ENCODE measurements around the gene INPP4A.

The INPP4A gene

GRCh38 chr2:98604547-98604946 is 159.9 kb downstream of the INPP4A start:
- no peak for DNase-seq

GRCh38 chr2:98605076-98605475 is 160.4 kb downstream of the INPP4A start:
- DNase-seq, result no peak

DNA sequence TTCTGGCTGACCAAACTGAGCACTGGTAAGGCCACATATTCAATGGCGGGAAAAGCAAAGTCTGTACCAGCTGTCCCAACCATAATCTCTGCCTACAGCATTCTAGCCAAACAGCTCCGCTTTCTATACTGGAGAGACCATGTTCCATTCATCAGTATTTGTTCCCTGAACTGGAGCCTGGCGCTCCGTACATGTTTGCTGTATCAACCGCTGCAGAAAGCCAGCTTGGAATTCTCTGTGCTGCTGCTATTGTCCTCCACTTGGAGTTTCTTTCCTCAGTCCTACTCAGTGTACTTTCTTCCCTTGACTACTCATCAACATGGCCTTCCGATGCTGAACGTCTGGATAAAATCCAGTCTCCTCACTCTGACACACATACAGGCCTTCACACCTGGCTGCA is 161.8 kb downstream of the INPP4A start:
- no peak for DNase-seq

DNA sequence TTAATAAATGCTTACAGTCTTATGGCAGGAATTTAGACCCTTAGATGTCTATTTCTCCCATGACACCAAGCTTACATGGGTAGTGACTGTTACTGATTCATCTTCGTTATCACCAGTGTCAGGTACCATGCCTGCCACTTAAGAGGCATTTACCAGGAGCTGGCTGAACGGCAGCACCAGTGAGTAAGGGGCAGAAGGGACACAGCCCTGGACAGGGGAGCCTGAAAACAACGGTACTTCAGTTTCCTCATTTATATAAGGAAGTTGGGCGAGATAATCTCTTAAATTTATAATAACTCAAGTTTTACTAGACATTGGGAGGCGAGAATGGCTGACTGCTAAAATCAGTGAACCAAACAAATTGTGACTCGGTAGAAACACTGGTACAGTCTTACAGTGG is 162.4 kb downstream of the INPP4A start:
- no peak for DNase-seq

GRCh38 chr2:98607741-98608115 is 163.1 kb downstream of the INPP4A start:
- no peak for DNase-seq

DNA sequence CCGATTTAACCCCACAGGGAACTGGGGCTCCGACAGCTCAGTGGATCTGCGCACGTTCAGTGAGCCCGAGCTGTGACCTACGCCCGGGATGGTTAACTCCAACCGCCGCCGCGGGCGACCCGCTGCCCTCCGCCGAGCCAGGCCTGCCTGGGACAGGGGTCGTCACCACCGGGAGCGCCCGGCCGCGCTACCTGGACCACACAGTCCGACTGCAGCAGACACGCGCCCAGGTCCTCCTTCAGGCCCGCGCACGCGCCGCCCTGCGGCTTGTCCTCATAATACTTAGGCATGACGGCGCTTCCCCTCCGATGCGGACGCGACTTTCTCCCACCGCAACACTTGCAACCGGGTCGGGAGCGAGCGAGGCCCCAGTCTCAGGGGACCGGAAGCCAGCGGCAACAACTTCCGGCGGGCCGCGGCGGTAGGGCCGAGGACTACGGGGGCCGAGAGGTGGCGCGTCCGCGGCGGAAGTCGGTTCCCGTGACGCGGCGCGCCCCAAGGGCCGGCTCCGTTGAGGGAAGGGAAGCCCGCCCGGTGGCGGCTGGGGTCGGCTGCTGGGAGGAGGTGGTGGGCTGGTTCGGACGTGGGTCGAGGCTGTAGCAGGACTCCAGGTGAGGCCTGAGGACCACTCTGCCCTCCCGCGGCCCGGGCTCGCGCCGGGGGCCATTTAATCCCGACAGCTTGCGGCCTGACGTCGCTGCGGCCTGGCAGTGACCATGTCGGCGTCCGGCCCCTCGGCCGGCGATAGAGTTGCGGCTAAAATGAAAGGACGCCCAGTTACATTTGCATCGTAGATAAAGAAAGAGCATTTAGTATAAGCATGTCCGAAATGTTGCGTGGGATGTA is 163.7 kb downstream of the INPP4A start, which contains the start of the genes COA5 and UNC50:
Gene COA5 (minus strand): TSS at position 397 of the 846 bp plus-strand sequence. CDS start 107 bp downstream, at position 290.
Gene UNC50 (plus strand): TSS at position 474 of the 846 bp plus-strand sequence. CDS start 1,171 bp downstream, outside the sequence.
- peak; percentile 89 to 93 for DNase-seq

DNA sequence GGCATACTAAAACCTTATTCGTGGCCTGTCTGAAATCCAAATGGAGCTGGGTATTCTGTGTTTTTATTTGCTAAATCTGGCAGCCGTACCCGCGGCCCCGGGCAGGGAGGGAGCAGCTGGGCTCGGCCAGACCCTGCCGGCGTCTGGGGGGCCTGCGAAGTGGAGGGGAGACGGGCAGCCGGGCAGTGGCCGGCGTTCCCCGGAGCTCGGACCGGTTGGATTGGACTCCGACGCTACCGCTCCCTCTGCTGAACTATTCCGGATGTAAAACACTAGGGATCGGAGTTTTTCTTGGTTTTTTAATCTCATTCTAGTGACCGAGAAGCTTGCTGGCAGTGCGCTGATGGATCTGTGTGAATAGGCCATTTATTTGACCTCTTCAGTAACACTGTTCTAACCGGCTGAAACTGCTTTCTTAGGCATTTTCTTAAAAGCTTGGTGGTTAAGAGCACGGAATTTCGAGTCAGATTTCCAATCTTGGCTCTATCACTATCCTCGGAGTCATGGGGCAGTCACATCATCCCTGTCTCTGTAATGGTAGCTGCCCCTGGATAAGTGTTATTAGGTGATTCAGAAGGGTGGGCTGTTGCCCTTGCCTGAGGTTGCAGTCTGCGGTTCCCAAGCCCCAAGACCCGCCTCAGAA is 164.4 kb downstream of the INPP4A start:
- DNase-seq, result no peak

- no peak for DNase-seq
These were observed 169.5 kb downstream of the INPP4A start for GRCh38 chr2:98614024-98614739.

DNA sequence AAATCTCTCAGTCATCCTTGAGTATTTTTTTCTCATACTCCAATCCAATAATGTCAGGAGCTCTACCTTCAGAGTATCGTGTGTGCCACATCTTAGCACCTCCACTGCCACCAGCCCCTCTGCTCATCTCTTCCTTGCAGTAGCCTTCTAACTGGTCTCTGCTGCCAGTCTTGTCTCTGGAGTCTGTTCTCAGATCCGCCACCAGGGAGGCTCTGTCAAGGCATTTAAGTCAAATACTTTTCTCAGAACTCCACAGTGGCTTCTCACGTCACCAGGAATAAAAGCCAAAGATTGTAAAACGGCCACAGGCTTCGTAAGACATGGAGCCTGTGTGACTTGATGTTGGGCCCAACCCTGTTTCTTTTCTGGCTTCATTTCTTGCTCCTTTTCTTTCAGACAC is 170.8 kb downstream of the INPP4A start:
- no peak for DNase-seq

DNA sequence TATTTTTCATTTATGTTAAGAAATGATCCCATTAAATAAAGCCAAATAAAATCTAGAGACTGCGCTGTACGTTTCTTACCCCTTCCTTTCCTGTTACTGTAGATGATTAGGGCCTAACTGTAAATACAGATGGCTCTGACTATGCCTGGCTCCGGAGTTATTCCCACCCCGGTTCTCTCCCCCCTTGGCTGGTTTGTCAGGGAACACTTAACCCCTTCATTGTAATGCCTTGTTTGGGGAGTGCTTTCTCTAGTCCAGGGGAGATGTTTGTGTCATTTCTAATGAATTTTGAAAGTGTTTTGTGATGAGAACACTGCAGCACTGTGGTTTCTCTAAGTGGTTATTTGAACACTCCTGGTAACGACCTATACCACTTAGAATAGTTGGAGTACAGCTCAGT is 172.5 kb downstream of the INPP4A start:
- DNase-seq, result no peak

DNA sequence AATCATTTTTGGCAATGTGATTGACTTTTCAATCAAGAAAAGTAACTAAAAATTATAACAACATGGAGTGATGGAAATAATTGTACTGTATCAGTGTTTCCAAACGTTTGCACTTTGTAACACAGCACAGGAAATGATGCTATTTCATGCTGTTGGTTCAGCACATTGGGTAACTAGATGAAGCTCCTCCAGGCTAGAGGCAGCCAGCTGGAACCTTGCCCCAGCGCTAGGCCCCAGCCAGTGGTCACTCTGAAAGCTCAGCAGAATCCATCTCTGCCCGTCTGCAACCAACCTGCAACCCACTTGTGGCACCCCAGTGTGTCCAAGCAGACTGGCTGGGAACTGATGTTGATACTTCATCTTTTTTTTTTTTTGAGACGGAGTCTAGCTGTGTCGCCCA is 179.0 kb downstream of the INPP4A start:
- no peak for DNase-seq

- DNase-seq, result no peak
These were observed 187.7 kb downstream of the INPP4A start for GRCh38 chr2:98632351-98632750.

GRCh38 chr2:98634406-98635092 is 189.9 kb downstream of the INPP4A start:
- peak; percentile 32 to 64 for DNase-seq

DNA sequence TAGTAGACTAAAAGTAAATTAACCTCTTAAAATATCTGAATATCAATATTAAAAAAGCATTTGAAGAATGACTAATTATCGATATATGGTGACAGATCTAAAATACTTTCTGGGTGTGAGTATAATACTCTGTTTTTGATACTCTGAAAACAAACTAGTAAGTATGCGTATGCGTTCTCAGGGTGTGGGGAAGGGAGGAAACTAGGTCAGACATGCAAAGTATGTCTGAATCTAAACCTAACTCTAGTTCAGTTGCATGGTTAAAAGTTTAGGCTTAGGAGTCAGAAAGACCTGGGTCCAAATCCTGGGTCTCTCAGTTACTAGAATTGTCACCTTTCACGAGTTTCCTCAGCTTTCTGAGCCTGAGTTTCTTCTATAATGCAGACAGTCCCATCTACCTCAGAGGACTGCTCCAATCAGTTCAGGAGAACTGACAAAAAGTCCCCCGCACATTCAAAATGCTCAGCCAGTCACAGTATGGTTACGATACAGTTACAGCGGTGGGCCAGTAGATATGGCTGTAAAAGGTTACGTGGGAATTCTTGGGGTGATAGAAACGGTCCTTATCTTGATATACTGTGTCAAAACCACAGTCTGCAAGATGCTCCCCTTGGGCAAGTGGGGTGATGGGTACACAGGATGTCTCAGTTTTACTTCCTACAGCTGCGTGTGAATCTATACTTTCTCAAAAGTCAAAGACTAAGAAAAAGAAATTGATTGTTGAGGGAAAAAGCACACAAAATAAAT is 192.9 kb downstream of the INPP4A start:
- DNase-seq, result peak; percentile 42 to 74

GRCh38 chr2:98643496-98644100 is 198.9 kb downstream of the INPP4A start:
- DNase-seq, result no peak

All from CD4-positive, alpha-beta T cell treated with Interferon alpha-2 for 1 hour (primary cell).